SK-N-MC (cell line): ENCODE measurements around the gene P2RY6.

ENCODE experiments used
- EZH2 ChIP-seq: fragments of 200-600 bp; sonication (generic); IDR thresholded peaks from one replicate; pipeline ENCODE4 v1.6.1; 2017; ENCODE audit warnings: antibody characterized with exemption
- FOXP2 ChIP-seq: optimal IDR thresholded peaks from 2 replicates; pipeline ENCODE3; 2011; ENCODE audit warnings: mild to moderate bottlenecking, moderate library complexity; ENCODE audit not compliant: insufficient read depth; ENCODE audit errors: extremely low read length, control extremely low read depth
- POLR2AphosphoS5 ChIP-seq: IDR thresholded peaks from 2 replicates; pipeline ENCODE4 v1.6.1; 2012; ENCODE audit warnings: mild to moderate bottlenecking, low read depth, low read length, borderline replicate concordance

- no peak for TF ChIP-seq EZH2
- no peak for TF ChIP-seq POLR2AphosphoS5
- no peak for TF ChIP-seq FOXP2
Observed at GRCh38 chr11:73244589-73245240, 27.4 kb upstream of the P2RY6 start.
